ENCODE results near the gene GNAL. TPM values are rescaled to one million over a fixed set of nuclear protein-coding genes. Genes with fewer than 3 reads are reported as not detected.

The GNAL gene
- total and polyA plus RNA-seq, 3 donors from 2014 or later, result 11.6 to 12.8 (median 12.1) TPM

DNA sequence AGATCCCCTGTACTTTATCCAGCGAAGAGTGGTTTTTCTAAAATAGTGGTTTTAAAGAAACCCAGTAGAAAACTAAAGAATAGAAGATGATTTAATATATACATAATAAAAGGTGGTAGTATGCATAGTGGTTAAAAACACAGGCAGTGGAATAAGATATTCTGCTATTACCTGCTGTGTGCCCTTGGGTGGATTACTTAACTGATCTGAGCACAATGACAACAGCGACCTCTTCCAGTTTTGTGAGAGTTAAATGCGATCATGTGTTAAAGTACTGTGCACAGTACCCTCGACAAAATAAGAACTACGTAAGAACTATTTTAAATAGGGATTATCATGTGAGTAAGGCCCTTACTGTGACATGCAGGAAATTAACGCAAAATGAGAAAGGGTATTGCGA, 132.1 kb downstream of the GNAL start:
- WGBS, 2 donors, result 69 to 82% methylated on average over 7 of the region's 7 CpGs
- H3K4me3 ChIP-seq, result no peak overlapping the region
- TF ChIP-seq POLR2A (IDR thresholded peaks at IDR 0.05), result no peak
- TF ChIP-seq, protein P1, sequence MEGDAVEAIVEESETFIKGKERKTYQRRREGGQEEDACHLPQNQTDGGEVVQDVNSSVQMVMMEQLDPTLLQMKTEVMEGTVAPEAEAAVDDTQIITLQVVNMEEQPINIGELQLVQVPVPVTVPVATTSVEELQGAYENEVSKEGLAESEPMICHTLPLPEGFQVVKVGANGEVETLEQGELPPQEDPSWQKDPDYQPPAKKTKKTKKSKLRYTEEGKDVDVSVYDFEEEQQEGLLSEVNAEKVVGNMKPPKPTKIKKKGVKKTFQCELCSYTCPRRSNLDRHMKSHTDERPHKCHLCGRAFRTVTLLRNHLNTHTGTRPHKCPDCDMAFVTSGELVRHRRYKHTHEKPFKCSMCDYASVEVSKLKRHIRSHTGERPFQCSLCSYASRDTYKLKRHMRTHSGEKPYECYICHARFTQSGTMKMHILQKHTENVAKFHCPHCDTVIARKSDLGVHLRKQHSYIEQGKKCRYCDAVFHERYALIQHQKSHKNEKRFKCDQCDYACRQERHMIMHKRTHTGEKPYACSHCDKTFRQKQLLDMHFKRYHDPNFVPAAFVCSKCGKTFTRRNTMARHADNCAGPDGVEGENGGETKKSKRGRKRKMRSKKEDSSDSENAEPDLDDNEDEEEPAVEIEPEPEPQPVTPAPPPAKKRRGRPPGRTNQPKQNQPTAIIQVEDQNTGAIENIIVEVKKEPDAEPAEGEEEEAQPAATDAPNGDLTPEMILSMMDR (IDR thresholded peaks at IDR 0.05), result no peak

DNA sequence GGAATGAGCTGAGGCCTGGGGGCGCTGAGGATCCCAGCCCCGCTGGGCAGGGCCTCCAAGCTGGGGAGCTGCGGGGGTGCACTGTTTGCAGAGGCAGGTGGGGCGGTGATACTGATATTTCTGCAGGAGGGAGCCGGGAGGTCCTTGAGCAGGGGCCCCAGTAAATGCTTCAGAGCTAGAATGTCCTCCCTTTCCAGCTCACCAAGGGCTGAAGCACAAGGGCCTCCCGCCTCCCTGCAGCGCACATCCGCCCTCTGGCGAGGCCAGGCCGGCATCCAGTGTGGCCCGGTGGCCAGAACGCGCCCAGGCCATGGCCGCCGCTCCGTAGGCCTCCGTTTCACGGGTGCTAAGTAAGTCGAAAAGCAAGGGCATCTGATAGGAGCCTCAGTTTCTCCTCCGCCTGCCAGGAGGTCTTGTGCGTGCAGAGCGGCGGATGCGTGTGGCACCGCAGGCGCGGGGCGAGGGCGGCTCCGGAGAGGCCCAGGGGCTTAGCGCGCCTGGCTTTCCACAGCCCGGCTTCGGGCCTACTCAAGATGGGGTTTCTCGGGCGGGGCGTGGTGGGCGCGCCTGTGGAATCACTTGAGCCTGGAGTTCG, 132.7 kb downstream of the GNAL start:
- no peaks in the 10 kb centered on the region for H3K4me1 ChIP-seq
- WGBS, 2 donors, result 77 to 81% methylated on average over 11 to 40 of the region's 40 CpGs
- DNase-seq, result no peak
- intact Hi-C loops (cut with DNase I; ENCODE audit: low total_unique reads), result no loop called here
- no peaks in the 10 kb centered on the region for H3K27me3 ChIP-seq
- H3K9me3 ChIP-seq, result no peaks in the 10 kb centered on the region
- peak overlapping the region in 1 of 2 donors; percentile 36 for H3K4me3 ChIP-seq
- no peak overlapping the region for H3K27ac ChIP-seq
- TF ChIP-seq, protein P1 (IDR thresholded peaks at IDR 0.05), result no peak
- no peak for TF ChIP-seq POLR2A (IDR thresholded peaks at IDR 0.05)
- H3K36me3 ChIP-seq (ENCODE audit: low read depth, missing control alignments), result no peaks in the 10 kb centered on the region

More for the DNA sequence above, 132.1 kb downstream of the GNAL start:
- DNase-seq, result no peak
- Histone ChIP-seq H3K27me3 (no peaks in the 10 kb centered on the region), H3K4me1 (no peaks in the 10 kb centered on the region), H3K9me3 (no peaks in the 10 kb centered on the region), H3K36me3 (ENCODE audit: low read depth, missing control alignments) (no peaks in the 10 kb centered on the region), H3K27ac (no peak overlapping the region)
- intact Hi-C loops (cut with DNase I; ENCODE audit: low total_unique reads), result no loop called here

DNA sequence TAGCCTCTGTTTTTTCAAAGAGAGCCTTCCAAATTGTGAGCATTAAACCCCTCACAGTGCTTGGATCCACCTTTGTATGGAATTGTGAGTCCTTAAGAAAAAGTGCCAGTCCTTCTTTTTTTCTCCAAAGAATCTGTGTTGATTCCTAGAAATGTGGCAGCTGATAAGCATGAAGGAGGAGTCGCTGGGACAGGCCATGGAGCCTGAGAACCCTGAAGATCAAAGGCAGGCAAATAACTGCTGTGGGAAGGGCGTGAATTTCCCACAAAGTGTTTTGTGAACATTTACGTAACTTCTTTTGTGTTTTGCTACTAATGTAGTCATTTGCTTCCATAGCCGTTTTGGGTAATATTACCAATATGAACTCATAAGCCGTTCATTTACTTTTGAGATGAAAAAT, 134.5 kb downstream of the GNAL start:
- Histone ChIP-seq H3K4me1 (no peaks in the 10 kb centered on the region), H3K4me3 (no peak overlapping the region), H3K27me3 (no peaks in the 10 kb centered on the region), H3K27ac (no peak overlapping the region), H3K9me3 (no peaks in the 10 kb centered on the region), H3K36me3 (ENCODE audit: low read depth, missing control alignments) (no peaks in the 10 kb centered on the region)
- no peak for DNase-seq
- intact Hi-C loops (cut with DNase I; ENCODE audit: low total_unique reads), result no loop called here
- TF ChIP-seq, protein P1 (IDR thresholded peaks at IDR 0.05), result no peak
- TF ChIP-seq POLR2A (IDR thresholded peaks at IDR 0.05), result no peak
- WGBS, 2 donors, result 52 to 58% methylated on average over 5 of the region's 5 CpGs

DNA sequence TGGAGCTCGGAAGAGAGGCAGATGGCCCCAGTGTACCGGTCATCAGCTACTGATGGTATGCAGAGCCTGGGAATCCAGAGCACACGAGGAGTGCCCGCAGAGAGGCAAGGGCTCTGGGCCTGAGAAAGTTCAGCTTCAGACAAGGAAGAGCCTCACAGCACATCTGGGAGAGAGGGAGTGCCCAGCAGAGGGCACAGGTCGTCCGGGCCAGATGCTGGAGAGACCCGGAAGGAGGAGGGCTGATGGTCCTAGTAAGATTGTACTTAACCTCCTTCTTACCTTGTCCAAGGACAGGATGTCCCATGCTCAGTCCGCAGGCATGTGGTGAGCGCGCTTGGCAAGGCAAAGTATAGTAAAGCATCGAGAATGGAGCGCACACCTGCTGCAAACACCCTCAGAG, 137.8 kb downstream of the GNAL start:
- Histone ChIP-seq H3K4me3 (no peak overlapping the region), H3K9me3 (no peaks in the 10 kb centered on the region), H3K27me3 (no peaks in the 10 kb centered on the region), H3K36me3 (ENCODE audit: low read depth, missing control alignments) (no peaks in the 10 kb centered on the region), H3K27ac (no peak overlapping the region), H3K4me1 (no peaks in the 10 kb centered on the region)
- no peak for TF ChIP-seq POLR2A (IDR thresholded peaks at IDR 0.05)
- TF ChIP-seq, protein P1 (IDR thresholded peaks at IDR 0.05), result no peak
- WGBS, 2 donors, result 73 to 82% methylated on average over 12 of the region's 12 CpGs
- DNase-seq, result no peak
- intact Hi-C loops (cut with DNase I; ENCODE audit: low total_unique reads), result no loop called here

DNA sequence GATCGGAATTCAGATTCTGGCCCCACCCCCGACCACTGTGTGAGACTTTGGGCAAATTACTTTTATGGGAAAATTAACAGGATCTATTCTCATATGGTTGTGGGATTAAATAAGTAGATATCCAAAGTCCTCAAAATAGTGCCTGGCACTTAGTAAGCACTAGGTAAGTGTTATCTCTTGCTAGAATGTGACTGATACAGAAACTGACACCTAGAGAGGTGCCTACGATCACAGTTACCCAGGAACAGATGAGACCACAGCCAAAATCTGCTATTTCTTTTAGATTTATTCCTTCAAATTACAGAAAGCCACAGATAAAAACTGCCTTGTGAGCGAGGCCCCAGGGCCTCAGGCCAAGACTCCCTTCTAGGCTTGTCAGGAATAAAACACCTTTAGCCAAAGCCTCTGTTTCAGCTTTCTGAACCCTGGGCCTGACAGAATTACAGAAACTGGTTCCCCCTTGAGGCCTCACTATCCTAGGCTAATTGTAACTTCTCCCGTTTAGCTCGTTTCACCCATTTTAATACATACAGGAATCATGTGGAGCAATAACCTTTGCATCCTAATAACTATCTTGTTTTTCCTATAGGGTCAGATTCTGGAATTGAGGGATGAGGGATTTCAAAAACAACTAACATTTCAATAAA, 139.8 kb downstream of the GNAL start:
- intact Hi-C loops (cut with DNase I; ENCODE audit: low total_unique reads), result no loop called here
- Histone ChIP-seq H3K4me1 (no peaks in the 10 kb centered on the region), H3K4me3 (no peak overlapping the region), H3K36me3 (ENCODE audit: low read depth, missing control alignments) (no peaks in the 10 kb centered on the region), H3K9me3 (no peaks in the 10 kb centered on the region), H3K27me3 (no peaks in the 10 kb centered on the region), H3K27ac (no peak overlapping the region)
- TF ChIP-seq, protein P1 (IDR thresholded peaks at IDR 0.05), result no peak
- TF ChIP-seq POLR2A (IDR thresholded peaks at IDR 0.05), result no peak
- WGBS, 2 donors, result 73 to 76% methylated on average over 6 of the region's 6 CpGs
- no peak for DNase-seq

Measured in testis (tissue), 3 donors.